Kidney epithelial cell (primary cell): Measurements from ENCODE around the gene LDLRAD4. TPM values are rescaled to one million over a fixed set of nuclear protein-coding genes. Genes with fewer than 3 reads are reported as not detected.

Experiments
- DNase-seq: peaks from one replicate; pipeline ENCODE4 v3.0.0-alpha.2; 2010; ENCODE audit warnings: low read depth
- H3K27me3 ChIP-seq: 2 replicates; pipeline ENCODE4 v1.6.0; 2011; ENCODE audit warnings: low read length; ENCODE audit not compliant: control insufficient read depth, insufficient read depth
- H3K36me3 ChIP-seq: 2 replicates; pipeline ENCODE4 v1.5.1; 2011; ENCODE audit warnings: low read length; ENCODE audit not compliant: control insufficient read depth, insufficient read depth
- H3K4me3 ChIP-seq: 2 replicates; pipeline ENCODE4 v1.5.1; 2011; ENCODE audit warnings: low read depth, mild to moderate bottlenecking, control low read depth, low read length
- CTCF ChIP-seq: IDR thresholded peaks from 2 replicates; pipeline ENCODE4 v1.5.1; 2011; ENCODE audit warnings: mild to moderate bottlenecking, moderate library complexity, low read length, control low read depth, inconsistent platforms; ENCODE audit not compliant: insufficient read depth, poor library complexity, severe bottlenecking
- total RNA-seq: library from RNA; depleted of rRNA; stranded (reverse); fragments of >200 nt; gene quantifications from 2 replicates; pipeline ENCODE4 v1.2.3, GENCODE V29; 2015

Gene LDLRAD4
- total RNA-seq, 1 donor from 2014 or later, result 5.8 TPM

DNA sequence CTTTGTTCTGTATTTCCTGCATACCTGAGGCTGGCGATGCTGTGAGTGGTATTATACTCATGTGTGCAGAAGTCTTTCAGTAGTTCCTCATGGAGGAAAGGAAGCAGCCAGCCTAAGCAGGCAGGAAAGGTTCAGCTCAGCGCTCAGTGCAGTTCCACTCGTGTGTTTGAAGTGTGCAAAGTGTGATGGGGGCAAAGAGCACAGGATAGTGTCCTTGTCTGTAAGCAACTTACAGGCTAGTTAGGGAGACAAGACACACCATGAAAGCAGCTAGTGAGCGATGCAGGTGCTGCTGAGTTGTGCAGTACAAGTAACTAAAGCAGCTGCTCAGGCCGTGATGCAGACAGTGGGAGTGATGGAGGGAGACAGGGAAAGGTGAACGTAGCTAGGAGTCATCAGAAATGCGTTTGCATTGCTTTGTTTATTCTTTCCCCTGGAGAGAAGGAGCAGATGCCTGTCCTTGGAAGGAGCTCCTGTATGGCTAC lies 146.2 kb downstream of the LDLRAD4 start:
- TF ChIP-seq CTCF, result no peak
- no peak for DNase-seq
- Histone ChIP-seq H3K27me3 (peaks cover 2% of the 10 kb centered on the region), H3K4me3 (no peak overlapping the region), H3K36me3 (no peaks in the 10 kb centered on the region)

DNA sequence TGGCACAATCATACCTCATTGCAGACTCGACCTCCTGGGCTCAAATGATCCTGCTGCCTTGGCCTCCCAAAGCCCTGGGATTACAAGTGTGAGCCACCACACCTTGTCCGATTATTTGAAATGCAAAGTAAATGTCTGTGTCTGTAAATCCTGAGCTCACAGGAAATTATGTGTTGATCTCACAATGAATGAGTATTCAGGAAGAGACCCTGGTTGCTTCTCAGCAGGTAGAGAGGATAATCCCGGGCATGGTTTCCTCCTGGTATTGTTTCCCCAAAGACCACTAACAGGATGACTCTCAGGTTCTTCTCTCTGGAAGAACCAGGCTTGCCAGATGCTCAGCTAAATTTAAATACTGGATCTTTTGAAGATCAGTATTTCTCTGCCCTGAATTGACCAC lies 147.6 kb downstream of the LDLRAD4 start:
- peaks cover 2% of the 10 kb centered on the region for H3K27me3 ChIP-seq
- DNase-seq, result no peak

GRCh38 chr18:13366541-13366940 lies 148.0 kb downstream of the LDLRAD4 start:
- no peak for DNase-seq
- Histone ChIP-seq H3K36me3 (no peaks in the 10 kb centered on the region), H3K27me3 (peaks cover 2% of the 10 kb centered on the region), H3K4me3 (no peak overlapping the region)
- no peak for TF ChIP-seq CTCF

More for the DNA sequence above, 147.6 kb downstream of the LDLRAD4 start:
- Histone ChIP-seq H3K4me3 (no peak overlapping the region), H3K36me3 (no peaks in the 10 kb centered on the region)
- no peak for TF ChIP-seq CTCF

GRCh38 chr18:13366962-13367892 lies 148.7 kb downstream of the LDLRAD4 start:
- DNase-seq, result no peak
- H3K4me3 ChIP-seq, result no peak overlapping the region
- H3K36me3 ChIP-seq, result no peaks in the 10 kb centered on the region
- no peak for TF ChIP-seq CTCF
- peaks cover 2% of the 10 kb centered on the region for H3K27me3 ChIP-seq

DNA sequence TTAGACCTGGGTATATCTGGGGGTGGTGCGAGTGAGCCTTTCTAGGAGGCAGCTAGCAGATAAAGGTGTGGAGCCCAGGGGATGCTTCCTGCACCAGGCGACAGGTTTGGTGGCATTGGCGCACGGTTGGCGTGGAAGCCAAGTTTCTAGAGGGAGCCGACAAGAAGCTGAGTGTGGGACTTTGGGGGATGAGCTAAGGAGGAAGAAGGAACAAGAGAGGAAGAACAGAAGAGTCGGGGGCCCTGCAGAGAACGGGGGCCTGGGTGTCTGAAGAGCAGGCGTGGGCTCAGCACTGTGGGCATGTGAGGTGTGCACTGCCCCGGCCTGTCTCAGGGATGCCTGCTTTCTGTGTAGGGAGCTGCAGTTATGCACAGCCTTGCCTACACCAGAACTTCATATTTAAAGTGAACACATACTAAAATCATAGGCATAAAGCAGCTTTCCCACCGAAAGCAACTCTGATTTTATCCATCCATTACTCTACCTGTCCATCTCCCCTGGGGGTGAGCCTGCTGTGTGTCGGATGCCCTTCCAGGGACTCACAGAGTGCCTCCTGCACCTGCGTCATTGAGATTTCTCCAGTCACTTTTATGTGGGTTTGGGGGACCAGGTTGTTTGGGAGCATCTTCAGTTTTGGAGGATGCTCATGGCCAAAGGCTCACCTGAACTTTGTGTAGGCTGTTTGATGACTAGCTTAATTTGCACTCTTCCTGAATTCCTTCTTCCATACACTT lies 149.7 kb downstream of the LDLRAD4 start:
- Histone ChIP-seq H3K4me3 (no peak overlapping the region), H3K27me3 (peaks cover 2% of the 10 kb centered on the region), H3K36me3 (no peaks in the 10 kb centered on the region)
- TF ChIP-seq CTCF, result no peak
- DNase-seq, result no peak
